ENCODE results near the gene GYPB. TPM values are rescaled to one million over a fixed set of nuclear protein-coding genes. Genes with fewer than 3 reads are reported as not detected.
"Not testable (repeated sequence)": the region's sequence is repeated elsewhere in the genome, so short reads cannot be mapped to it uniquely, and the experiment has no call there.

Gene GYPB
- total RNA-seq, 2 experiments from 2014 or later, result not detected

DNA sequence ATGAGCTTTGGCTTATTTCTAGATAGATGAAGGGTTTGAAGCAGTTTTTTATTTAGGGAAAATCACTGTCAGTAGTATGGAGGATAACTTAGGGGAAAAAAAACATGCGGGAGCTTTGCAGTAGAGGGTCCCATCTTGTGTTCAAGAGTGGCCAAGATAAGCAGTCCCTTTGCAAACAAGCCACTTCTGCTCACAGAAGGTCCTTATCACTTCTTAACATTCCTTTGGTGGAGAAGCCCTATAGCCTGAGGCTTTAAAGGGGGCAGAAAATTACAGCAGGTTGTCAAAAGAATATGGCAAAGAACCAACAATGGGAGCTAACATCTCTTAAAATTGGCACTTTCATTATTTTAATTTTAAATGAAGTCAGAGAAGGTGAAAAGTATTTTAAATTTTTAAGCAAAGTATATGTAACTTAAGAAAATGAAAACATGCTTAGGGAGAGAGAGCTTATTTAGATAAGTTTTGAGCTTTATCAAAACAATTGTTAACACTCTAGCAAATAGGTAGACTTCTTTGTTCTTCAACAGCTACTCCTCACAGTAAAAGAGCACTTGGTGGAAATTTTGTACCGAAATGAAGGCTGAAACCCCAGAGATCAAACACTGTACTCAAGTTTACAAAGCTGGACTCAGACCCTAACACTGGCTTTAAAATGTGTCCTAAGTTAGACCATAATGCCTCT, 15.8 kb downstream of the GYPB start:
- H3K27ac Mint-ChIP-seq; CTCF ChIA-PET; DNase-seq; H3K27me3 Mint-ChIP-seq; H3K4me1 Mint-ChIP-seq; H3K36me3 Mint-ChIP-seq (ENCODE audit: low read depth); H3K4me3 Mint-ChIP-seq; H3K9me3 Mint-ChIP-seq; POLR2A ChIA-PET: not testable (repeated sequence)

DNA sequence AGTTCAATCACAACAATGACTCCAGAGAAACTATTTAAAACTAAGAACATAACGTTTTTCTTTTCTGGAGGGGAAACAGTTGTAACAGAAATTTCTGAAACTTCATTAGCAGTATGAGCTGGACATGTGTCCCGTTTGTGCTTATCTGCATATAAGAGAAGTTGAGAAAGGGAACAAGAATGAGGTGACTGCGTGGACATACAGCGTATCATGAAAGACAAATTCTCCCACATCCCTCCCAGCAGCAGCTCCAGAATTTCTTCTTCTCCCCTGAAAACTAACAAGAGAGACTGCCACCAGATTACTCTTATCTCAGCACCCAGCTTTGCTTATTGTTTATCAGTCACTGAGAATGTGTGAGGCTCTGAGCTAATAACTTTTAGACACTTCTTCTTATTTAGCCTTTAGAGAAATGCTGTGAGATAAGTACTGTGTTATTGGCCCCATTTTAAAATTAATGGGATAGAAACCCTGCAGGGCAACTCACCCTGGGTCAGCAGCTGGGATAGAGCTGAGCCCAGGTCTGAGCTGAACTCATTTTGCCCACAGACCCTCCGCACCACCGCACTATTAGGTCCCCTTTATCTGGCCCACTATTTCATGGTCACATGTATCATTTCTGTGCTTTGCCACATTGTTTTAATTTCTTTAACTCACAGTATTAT, 18.7 kb downstream of the GYPB start:
- DNase-seq; H3K4me3 Mint-ChIP-seq; H3K27me3 Mint-ChIP-seq; H3K27ac Mint-ChIP-seq; POLR2A ChIA-PET; H3K36me3 Mint-ChIP-seq (ENCODE audit: low read depth); CTCF ChIA-PET; H3K9me3 Mint-ChIP-seq; H3K4me1 Mint-ChIP-seq: not testable (repeated sequence)

DNA sequence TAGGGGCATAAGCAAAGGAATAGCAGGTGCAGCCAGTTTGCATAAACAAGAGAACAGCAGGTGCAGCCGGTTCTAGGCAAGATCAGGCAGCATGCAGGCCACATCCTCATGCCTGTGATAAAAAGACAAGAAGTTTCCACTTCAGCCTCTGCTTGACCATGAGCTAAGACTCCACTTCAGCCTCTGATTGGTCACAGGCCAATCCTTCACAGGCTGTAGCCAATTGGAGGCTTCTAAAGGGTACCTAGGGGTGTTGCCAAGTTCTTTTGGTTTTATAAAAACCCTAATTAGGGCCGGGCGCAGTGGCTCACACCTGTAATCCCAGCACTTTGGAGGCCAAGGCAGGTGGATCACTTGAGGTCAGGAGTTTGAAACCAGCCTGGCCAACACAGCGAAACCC, 23.0 kb downstream of the GYPB start:
- H3K27ac Mint-ChIP-seq; H3K4me3 Mint-ChIP-seq; DNase-seq; CTCF ChIA-PET; H3K4me1 Mint-ChIP-seq; POLR2A ChIA-PET; H3K36me3 Mint-ChIP-seq (ENCODE audit: low read depth); H3K27me3 Mint-ChIP-seq; H3K9me3 Mint-ChIP-seq: not testable (repeated sequence)

DNA sequence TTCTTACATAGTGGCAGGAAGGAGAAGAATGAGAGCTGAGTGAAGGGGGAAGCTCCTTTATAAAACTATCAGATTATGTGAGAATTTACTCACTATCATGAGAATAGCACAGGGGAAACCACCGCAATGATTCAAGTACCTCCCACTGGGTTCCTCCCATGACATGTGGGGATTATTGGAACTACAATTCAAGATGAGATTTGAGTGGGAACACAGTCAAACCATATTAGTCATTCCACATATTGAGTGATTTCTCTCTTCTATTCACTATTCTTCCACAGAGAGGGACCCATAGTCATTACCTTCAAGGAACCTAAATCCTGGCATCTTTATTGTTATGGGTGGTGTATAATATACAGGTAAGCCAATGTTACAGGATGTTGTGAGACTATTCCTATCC, 27.4 kb downstream of the GYPB start:
- CTCF ChIA-PET, H3K27me3 Mint-ChIP-seq: not testable (repeated sequence)

DNA sequence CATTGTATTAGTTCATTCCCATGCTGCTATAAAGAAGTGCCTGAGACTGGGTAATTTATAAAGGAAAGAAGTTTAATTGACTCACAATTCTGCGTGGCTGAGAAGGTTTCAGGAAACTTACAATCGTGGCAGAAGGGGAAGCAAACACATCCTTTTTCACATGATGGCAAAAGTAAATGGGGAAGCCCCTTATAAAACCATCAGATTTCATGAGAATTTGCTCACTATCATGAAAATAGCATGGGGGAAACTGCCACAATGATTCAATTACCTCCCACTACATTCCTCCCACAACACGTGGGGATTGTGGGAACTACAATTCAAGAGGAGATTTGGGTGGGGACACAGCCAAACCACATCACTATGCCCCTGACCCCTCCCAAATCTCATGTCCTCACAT, 28.5 kb downstream of the GYPB start:
- POLR2A ChIA-PET; H3K4me3 Mint-ChIP-seq; H3K27ac Mint-ChIP-seq; DNase-seq; CTCF ChIA-PET; H3K9me3 Mint-ChIP-seq; H3K4me1 Mint-ChIP-seq; H3K27me3 Mint-ChIP-seq; H3K36me3 Mint-ChIP-seq (ENCODE audit: low read depth): not testable (repeated sequence)

More for the DNA sequence above, 27.4 kb downstream of the GYPB start:
- H3K4me1 Mint-ChIP-seq; H3K36me3 Mint-ChIP-seq (ENCODE audit: low read depth); H3K27ac Mint-ChIP-seq; DNase-seq; H3K4me3 Mint-ChIP-seq; H3K9me3 Mint-ChIP-seq; POLR2A ChIA-PET: not testable (repeated sequence)

DNA sequence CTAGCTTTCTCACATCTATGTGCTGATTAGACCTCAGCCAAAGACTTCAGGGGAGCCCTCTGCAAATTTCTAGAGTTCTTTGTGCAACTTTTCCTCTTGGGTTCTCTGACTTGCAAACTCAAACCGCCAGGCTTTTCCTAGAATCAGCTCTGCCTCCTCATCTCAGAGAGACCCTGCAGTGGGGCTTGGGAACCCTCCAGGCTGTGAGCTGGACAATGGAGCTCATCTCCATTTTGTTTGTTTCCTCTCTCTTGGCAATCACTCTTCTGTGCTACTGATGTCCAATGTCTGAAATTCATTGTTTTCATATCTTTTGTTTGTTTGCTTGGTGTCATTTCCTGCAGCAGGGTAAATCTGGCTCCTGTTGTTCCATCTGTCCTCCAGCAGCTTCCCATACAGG, 33.0 kb downstream of the GYPB start:
- ChIA-PET CTCF (no interaction called here), POLR2A (no interaction called here)
- H3K36me3 Mint-ChIP-seq (ENCODE audit: low read depth), result no peaks in the 10 kb centered on the region
- no peaks in the 10 kb centered on the region for H3K9me3 Mint-ChIP-seq
- no peaks in the 10 kb centered on the region for H3K4me1 Mint-ChIP-seq
- DNase-seq, result no peak
- H3K4me3 Mint-ChIP-seq, result no peak overlapping the region
- no peak overlapping the region for H3K27ac Mint-ChIP-seq
- no peaks in the 10 kb centered on the region for H3K27me3 Mint-ChIP-seq

DNA sequence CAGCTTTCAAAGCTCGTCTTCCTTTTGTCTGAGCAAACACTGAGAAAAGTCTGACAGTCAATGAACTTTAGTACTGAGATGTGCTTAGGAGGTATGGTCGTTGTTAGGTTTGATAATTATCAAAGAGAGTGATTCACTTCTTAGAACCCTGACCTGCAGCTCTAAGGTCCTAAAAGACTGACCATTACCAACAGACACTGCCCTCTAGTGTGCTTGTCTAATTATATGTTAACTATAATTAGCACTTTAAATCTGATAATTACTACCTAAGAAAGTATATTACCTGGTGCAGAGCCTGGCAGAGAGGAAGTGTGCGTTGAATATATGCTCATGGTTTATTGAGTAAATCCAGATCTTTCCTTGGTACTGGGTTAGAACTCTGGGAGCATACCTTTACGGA, 38.4 kb downstream of the GYPB start:
- H3K9me3 Mint-ChIP-seq; POLR2A ChIA-PET; DNase-seq; CTCF ChIA-PET; H3K36me3 Mint-ChIP-seq (ENCODE audit: low read depth); H3K27me3 Mint-ChIP-seq; H3K4me3 Mint-ChIP-seq; H3K4me1 Mint-ChIP-seq; H3K27ac Mint-ChIP-seq: not testable (repeated sequence)

DNA sequence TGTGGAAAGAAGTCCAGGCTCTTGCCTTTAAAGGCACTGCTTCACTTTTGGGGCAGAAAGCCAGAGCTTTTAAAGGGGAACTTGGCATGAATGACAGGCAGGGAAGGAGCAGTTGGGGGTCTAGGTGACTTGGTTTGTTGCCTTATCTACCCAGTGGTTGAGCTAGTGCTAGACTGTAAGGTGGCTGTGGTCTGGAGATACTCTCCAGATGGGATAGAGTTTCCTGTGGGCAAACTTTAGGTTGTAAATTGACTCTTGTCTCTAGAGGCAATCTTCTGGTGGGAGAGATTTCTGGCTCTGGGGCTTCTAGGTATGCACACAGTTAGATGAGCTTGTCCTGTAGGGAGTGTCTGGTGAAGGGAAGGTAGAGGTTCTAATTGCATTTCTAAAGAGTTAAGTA, 43.7 kb downstream of the GYPB start:
- H3K4me1 Mint-ChIP-seq; CTCF ChIA-PET; H3K9me3 Mint-ChIP-seq; H3K27ac Mint-ChIP-seq; H3K36me3 Mint-ChIP-seq (ENCODE audit: low read depth); DNase-seq; H3K4me3 Mint-ChIP-seq; POLR2A ChIA-PET; H3K27me3 Mint-ChIP-seq: not testable (repeated sequence)

DNA sequence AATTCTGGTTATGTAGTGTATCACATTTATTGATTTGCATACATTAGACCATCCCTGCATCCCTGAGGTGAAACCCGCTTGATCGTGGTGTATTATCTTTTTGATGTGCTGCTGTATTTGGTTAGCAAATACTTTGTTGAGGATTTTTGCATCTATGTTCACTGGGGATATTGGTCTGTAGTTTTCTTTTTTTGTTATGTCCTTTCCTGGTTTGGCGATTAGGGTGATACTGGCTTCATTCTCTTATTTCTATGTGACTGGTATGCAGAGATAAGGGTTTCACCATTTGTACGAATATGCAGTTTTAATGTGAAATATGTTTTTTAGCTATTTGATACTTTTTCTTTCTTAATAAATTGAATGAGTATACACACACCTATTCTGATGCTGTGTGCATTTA, 45.2 kb downstream of the GYPB start:
- H3K9me3 Mint-ChIP-seq, result not testable (repeated sequence)

DNA sequence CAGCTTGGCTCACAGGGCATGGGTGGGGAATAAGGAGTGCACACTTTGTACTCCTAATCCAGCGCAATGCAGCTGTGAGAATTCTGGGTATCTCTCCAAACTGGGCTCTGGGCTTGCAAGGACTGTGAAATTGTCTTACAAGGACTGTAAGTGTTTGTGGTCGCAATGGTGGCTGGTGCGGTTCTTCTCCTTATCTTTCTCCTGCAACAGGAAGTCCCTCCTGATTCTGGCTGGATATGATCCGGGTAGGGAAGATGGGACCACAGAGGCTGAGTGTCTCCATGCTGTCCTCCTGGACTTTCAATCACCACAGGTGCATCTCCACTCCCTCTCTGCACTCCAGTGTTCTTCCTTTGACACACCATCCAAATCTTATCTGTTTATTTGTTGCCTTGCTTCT, 58.1 kb downstream of the GYPB start:
- no peaks in the 10 kb centered on the region for H3K4me1 Mint-ChIP-seq
- POLR2A ChIA-PET, result no interaction called here
- H3K27ac Mint-ChIP-seq, result no peak overlapping the region
- H3K36me3 Mint-ChIP-seq (ENCODE audit: low read depth), result no peaks in the 10 kb centered on the region
- no peaks in the 10 kb centered on the region for H3K9me3 Mint-ChIP-seq
- H3K4me3 Mint-ChIP-seq, result no peak overlapping the region
- CTCF ChIA-PET, result no interaction called here
- DNase-seq, result no peak
- H3K27me3 Mint-ChIP-seq, result no peaks in the 10 kb centered on the region

More for the DNA sequence above, 45.2 kb downstream of the GYPB start:
- DNase-seq; CTCF ChIA-PET; H3K4me1 Mint-ChIP-seq; H3K27ac Mint-ChIP-seq; POLR2A ChIA-PET; H3K4me3 Mint-ChIP-seq; H3K27me3 Mint-ChIP-seq; H3K36me3 Mint-ChIP-seq (ENCODE audit: low read depth): not testable (repeated sequence)

DNA sequence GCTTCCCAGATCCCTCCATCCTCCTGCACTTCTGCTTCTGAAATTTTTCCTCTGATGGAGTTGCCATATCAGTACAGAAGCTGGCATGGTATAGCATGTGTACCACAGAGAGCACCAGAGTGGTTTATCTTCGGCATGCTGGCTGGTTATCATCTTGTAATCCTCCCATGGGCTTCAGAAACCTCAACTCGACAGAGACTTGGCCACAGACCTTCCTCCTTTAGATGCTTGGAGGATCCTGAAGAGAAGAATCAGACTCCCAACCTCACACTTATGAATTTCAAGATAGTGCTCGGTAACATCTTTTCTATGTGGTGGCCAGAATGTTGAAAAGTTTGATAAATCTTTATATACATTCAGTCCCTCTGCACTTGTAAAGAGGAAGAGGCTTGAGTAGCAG, 63.9 kb downstream of the GYPB start:
- H3K36me3 Mint-ChIP-seq (ENCODE audit: low read depth); H3K27ac Mint-ChIP-seq; H3K9me3 Mint-ChIP-seq; H3K4me3 Mint-ChIP-seq; H3K4me1 Mint-ChIP-seq; CTCF ChIA-PET; H3K27me3 Mint-ChIP-seq; DNase-seq; POLR2A ChIA-PET: not testable (repeated sequence)

DNA sequence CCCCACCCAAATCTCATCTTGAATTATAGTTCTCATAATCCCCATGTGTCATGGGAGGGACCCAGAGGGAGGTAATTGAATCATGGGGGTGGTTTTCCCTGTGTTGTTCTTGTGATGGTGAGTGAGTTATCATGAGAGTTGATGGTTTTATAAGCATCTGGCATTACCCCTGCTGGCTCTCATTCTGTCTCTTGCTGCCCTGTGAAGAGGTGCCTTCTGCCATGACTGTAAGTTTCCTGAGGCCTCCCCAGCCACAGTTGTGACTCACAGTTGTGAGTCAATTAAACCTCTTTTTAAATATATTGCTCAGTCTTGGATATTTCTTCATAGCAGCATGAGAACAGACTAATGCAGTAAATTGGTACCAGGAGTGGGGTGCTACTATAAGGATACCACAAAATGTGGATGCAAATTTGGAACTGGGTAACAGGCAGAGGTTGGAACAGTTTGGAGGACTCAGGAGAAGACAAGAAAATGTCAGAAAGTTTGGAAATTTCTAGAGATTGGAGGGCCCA, 67.7 kb downstream of the GYPB start:
- H3K4me1 Mint-ChIP-seq; CTCF ChIA-PET; H3K27ac Mint-ChIP-seq; POLR2A ChIA-PET; H3K36me3 Mint-ChIP-seq (ENCODE audit: low read depth); H3K27me3 Mint-ChIP-seq; H3K4me3 Mint-ChIP-seq; H3K9me3 Mint-ChIP-seq; DNase-seq: not testable (repeated sequence)

DNA sequence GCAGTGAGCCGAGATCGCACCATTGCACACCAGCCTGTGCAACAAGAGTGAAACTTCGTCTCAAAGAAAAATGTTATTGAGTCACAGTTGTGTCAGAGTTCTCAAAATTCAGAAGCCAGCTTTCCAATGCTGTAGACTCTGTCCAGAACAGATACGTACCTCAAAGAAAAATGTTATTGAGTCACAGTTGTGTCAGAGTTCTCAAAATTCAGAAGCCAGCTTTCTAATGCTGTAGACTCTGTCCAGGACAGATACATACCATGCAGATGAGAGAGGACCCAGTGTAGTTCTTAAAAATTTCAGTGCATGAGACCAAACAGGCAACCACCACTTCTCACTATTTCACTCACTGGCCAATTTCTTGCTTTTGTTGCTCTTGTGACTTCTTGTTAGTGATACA, 68.2 kb downstream of the GYPB start:
- POLR2A ChIA-PET; DNase-seq; H3K4me3 Mint-ChIP-seq; H3K36me3 Mint-ChIP-seq (ENCODE audit: low read depth); H3K27ac Mint-ChIP-seq; H3K4me1 Mint-ChIP-seq; H3K27me3 Mint-ChIP-seq; CTCF ChIA-PET; H3K9me3 Mint-ChIP-seq: not testable (repeated sequence)

DNA sequence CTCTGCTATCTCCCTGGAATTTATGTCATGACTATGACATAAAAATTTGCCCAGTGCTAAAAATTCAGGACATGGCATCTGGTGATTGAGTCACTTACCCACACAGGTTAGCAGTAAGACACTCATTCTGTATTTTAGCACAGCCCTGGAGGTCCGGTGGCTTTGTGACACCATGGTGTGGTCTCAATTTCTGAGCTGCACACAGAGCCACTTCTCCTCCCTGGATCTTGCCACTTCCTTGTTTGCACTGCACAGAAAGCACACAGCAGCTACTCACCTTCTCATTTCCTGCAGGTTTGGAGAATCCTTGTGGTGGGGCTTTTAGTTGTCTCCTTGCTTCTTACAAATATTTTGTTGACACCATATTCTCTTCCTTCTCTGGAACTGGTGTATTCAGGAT, 69.0 kb downstream of the GYPB start:
- H3K4me1 Mint-ChIP-seq; POLR2A ChIA-PET; H3K27ac Mint-ChIP-seq; H3K9me3 Mint-ChIP-seq; H3K36me3 Mint-ChIP-seq (ENCODE audit: low read depth); H3K4me3 Mint-ChIP-seq; H3K27me3 Mint-ChIP-seq; CTCF ChIA-PET; DNase-seq: not testable (repeated sequence)

Data from activated CD4-positive, alpha-beta memory T cell treated with anti-CD3 and anti-CD28 coated beads, Interleukin-2, amount 10 ng/mL, durations not matched to agents 7 days and 5 days (primary cell).